ENCODE measurements around the gene RNF41.

The RNF41 gene

GRCh38 chr12:56162468-56163290 lies 59.0 kb downstream of the RNF41 start:
- TF ChIP-seq CREB1 (IDR thresholded peaks at IDR 0.05; ENCODE audit: low read depth) (no peak), TEAD4 (IDR thresholded peaks at IDR 0.05) (0 out of 2 replicates have a peak, but pooled peaks have one; percentile 8)

GRCh38 chr12:56161690-56162351 lies 59.9 kb downstream of the RNF41 start:
- TF ChIP-seq EGR1 (IDR thresholded peaks at IDR 0.05), result no peak
- TF ChIP-seq TAF1 (IDR thresholded peaks at IDR 0.05; ENCODE audit: low read depth), result no peak
- TF ChIP-seq USF1 (IDR thresholded peaks at IDR 0.05), result no peak
- no peak for TF ChIP-seq EP300 (IDR thresholded peaks at IDR 0.05; ENCODE audit: borderline replicate concordance)
- TF ChIP-seq TEAD4 (IDR thresholded peaks at IDR 0.05), result no peak
- TF ChIP-seq MAX (IDR thresholded peaks at IDR 0.05), result no peak
- TF ChIP-seq ZBTB7A (IDR thresholded peaks at IDR 0.05; ENCODE audit: low read depth), result no peak
- TF ChIP-seq REST (IDR thresholded peaks at IDR 0.05; ENCODE audit: low read depth), result no peak
- TF ChIP-seq CEBPB (IDR thresholded peaks at IDR 0.05), result no peak
- no peak for TF ChIP-seq NFIC (IDR thresholded peaks at IDR 0.05)
- no peak for TF ChIP-seq YY1 (IDR thresholded peaks at IDR 0.05; ENCODE audit: low read depth)
- no peak for TF ChIP-seq TCF12 (IDR thresholded peaks at IDR 0.05; ENCODE audit: low read depth)
- TF ChIP-seq RAD21 (IDR thresholded peaks at IDR 0.05; ENCODE audit: low read depth), result no peak
- no peak for TF ChIP-seq CREB1 (IDR thresholded peaks at IDR 0.05; ENCODE audit: low read depth)

DNA sequence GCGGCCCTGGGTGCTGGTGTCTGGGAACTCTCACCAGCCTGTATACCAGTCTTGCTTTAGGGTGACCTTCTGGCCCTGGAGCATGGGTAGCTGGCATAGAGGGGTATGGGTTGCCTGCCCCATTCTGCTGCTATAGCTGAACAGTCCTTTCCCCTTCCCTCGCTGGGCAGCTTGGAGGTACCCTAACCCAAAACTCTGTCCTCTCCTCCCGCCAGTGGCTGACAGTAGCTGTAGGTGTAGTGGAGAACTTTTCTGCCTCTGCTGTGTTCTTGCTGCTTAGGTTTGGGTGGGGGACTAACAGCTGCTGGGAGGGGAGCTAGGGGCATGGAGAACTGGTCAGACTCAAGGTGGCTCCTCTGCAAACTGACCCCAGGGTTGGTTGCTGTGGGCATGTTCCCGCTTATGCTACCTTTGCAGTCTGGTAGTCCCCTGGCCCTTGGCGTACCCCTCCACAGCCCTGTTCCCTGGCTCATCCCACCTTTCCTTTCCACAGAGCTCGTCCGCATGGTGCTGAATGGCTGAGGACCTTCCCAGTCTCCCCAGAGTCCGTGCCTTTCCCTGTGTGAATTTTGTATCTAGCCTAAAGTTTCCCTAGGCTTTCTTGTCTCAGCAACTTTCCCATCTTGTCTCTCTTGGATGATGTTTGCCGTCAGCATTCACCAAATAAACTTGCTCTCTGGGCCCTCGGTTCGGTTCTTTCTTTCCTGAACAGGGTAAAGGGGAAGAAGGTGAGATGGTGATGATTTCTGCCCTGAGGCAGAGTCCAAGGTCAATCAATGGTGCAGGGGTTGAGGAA lies 60.6 kb downstream of the RNF41 start:
- TF ChIP-seq CEBPB (IDR thresholded peaks at IDR 0.05) (no peak), TEAD4 (IDR thresholded peaks at IDR 0.05) (no peak), EGR1 (IDR thresholded peaks at IDR 0.05) (no peak), NFIC (IDR thresholded peaks at IDR 0.05) (no peak), CREB1 (IDR thresholded peaks at IDR 0.05; ENCODE audit: low read depth) (no peak), FOXM1 (IDR thresholded peaks at IDR 0.05; ENCODE audit: borderline replicate concordance, low read depth) (no peak), TAF1 (IDR thresholded peaks at IDR 0.05; ENCODE audit: low read depth) (no peak)

GRCh38 chr12:56160193-56160763 lies 61.4 kb downstream of the RNF41 start:
- TF ChIP-seq CREB1 (IDR thresholded peaks at IDR 0.05; ENCODE audit: low read depth) (no peak), TEAD4 (IDR thresholded peaks at IDR 0.05) (no peak), FOXM1 (IDR thresholded peaks at IDR 0.05; ENCODE audit: borderline replicate concordance, low read depth) (no peak), EGR1 (IDR thresholded peaks at IDR 0.05) (no peak), RAD21 (IDR thresholded peaks at IDR 0.05; ENCODE audit: low read depth) (no peak), TCF12 (IDR thresholded peaks at IDR 0.05; ENCODE audit: low read depth) (no peak), REST (IDR thresholded peaks at IDR 0.05; ENCODE audit: low read depth) (no peak)

GRCh38 chr12:56159482-56160192 lies 62.1 kb downstream of the RNF41 start:
- no peak for TF ChIP-seq TAF1 (IDR thresholded peaks at IDR 0.05; ENCODE audit: low read depth)
- TF ChIP-seq YY1 (IDR thresholded peaks at IDR 0.05; ENCODE audit: low read depth), result no peak
- TF ChIP-seq USF1 (IDR thresholded peaks at IDR 0.05), result no peak
- no peak for TF ChIP-seq FOXM1 (IDR thresholded peaks at IDR 0.05; ENCODE audit: borderline replicate concordance, low read depth)
- no peak for TF ChIP-seq TEAD4 (IDR thresholded peaks at IDR 0.05)
- TF ChIP-seq MAX (IDR thresholded peaks at IDR 0.05), result no peak
- no peak for TF ChIP-seq REST (IDR thresholded peaks at IDR 0.05; ENCODE audit: low read depth)
- no peak for TF ChIP-seq TCF12 (IDR thresholded peaks at IDR 0.05; ENCODE audit: low read depth)
- TF ChIP-seq EGR1 (IDR thresholded peaks at IDR 0.05), result no peak
- no peak for TF ChIP-seq ZBTB7A (IDR thresholded peaks at IDR 0.05; ENCODE audit: low read depth)
- no peak for TF ChIP-seq CEBPB (IDR thresholded peaks at IDR 0.05)
- TF ChIP-seq CREB1 (IDR thresholded peaks at IDR 0.05; ENCODE audit: low read depth), result no peak
- TF ChIP-seq RAD21 (IDR thresholded peaks at IDR 0.05; ENCODE audit: low read depth), result no peak
- TF ChIP-seq EP300 (IDR thresholded peaks at IDR 0.05; ENCODE audit: borderline replicate concordance), result no peak; the same call in 1 of the 2 replicates
- TF ChIP-seq NFIC (IDR thresholded peaks at IDR 0.05), result no peak

Data from Ishikawa (cell line).